ENCODE results near the gene PLCB4. TPM values are rescaled to one million over a fixed set of nuclear protein-coding genes. Genes with fewer than 3 reads are reported as not detected.

PLCB4 gene
- total RNA-seq, 2 donors from 2014 or later: 15.3 to 24.1 TPM

GRCh38 chr20:9179867-9180266, 111.0 kb downstream of the PLCB4 start:
- ATAC-seq (ENCODE audit: insufficient number of reproducible peaks, low FRiP score, low read depth): no peak
- DNase-seq (ENCODE audit: low spot score): no peak
- Histone ChIP-seq H3K27ac (no peak overlapping the region), H3K4me1 (ENCODE audit: control insufficient read depth in 1 of 2, low read depth in 2 of 2) (peaks cover 0 to 7% of the 10 kb centered on the region in 2 donors), H3K9me3 (no peaks in the 10 kb centered on the region), H3K27me3 (replicated peaks; ENCODE audit: insufficient read depth) (no peaks in the 10 kb centered on the region), H3K36me3 (no peaks in the 10 kb centered on the region), H3K4me3 (no peak overlapping the region)
- TF ChIP-seq CTCF (IDR thresholded peaks at IDR 0.05): no peak

- H3K27ac ChIP-seq: no peak overlapping the region
- no peaks in the 10 kb centered on the region for H3K36me3 ChIP-seq
- no peak for ATAC-seq (ENCODE audit: insufficient number of reproducible peaks, low FRiP score, low read depth)
- no peaks in the 10 kb centered on the region for H3K9me3 ChIP-seq
- H3K4me3 ChIP-seq: no peak overlapping the region
- TF ChIP-seq CTCF (IDR thresholded peaks at IDR 0.05): no peak
- peaks cover 0 to 7% of the 10 kb centered on the region in 2 donors for H3K4me1 ChIP-seq (ENCODE audit: control insufficient read depth in 1 of 2, low read depth in 2 of 2)
- H3K27me3 ChIP-seq (replicated peaks; ENCODE audit: insufficient read depth): no peaks in the 10 kb centered on the region
- no peak for DNase-seq (ENCODE audit: low spot score)
Observed at GRCh38 chr20:9180481-9181257, 111.8 kb downstream of the PLCB4 start.

GRCh38 chr20:9185511-9185910, 116.6 kb downstream of the PLCB4 start:
- DNase-seq (ENCODE audit: low spot score): no peak
- Histone ChIP-seq H3K36me3 (no peaks in the 10 kb centered on the region), H3K27ac (no peak overlapping the region), H3K4me3 (no peak overlapping the region), H3K27me3 (replicated peaks; ENCODE audit: insufficient read depth) (no peaks in the 10 kb centered on the region), H3K9me3 (no peaks in the 10 kb centered on the region), H3K4me1 (ENCODE audit: control insufficient read depth in 1 of 2, low read depth in 2 of 2) (no peaks in the 10 kb centered on the region)
- no peak for ATAC-seq (ENCODE audit: insufficient number of reproducible peaks, low FRiP score, low read depth)
- no peak for TF ChIP-seq CTCF (IDR thresholded peaks at IDR 0.05)

GRCh38 chr20:9186396-9186795, 117.5 kb downstream of the PLCB4 start:
- ATAC-seq (ENCODE audit: insufficient number of reproducible peaks, low FRiP score, low read depth): no peak
- H3K4me1 ChIP-seq (ENCODE audit: control insufficient read depth in 1 of 2, low read depth in 2 of 2): no peaks in the 10 kb centered on the region

GRCh38 chr20:9195031-9195430, 126.1 kb downstream of the PLCB4 start:
- H3K36me3 ChIP-seq: no peaks in the 10 kb centered on the region
- no peaks in the 10 kb centered on the region for H3K27me3 ChIP-seq (replicated peaks; ENCODE audit: insufficient read depth)
- no peak for ATAC-seq (ENCODE audit: insufficient number of reproducible peaks, low FRiP score, low read depth)
- H3K9me3 ChIP-seq: no peaks in the 10 kb centered on the region
- H3K4me3 ChIP-seq: no peak overlapping the region
- H3K4me1 ChIP-seq (ENCODE audit: control insufficient read depth in 1 of 2, low read depth in 2 of 2): no peaks in the 10 kb centered on the region
- no peak overlapping the region for H3K27ac ChIP-seq
- TF ChIP-seq CTCF (IDR thresholded peaks at IDR 0.05): no peak
- DNase-seq (ENCODE audit: low spot score): no peak

More at GRCh38 chr20:9186396-9186795, 117.5 kb downstream of the PLCB4 start:
- no peak for DNase-seq (ENCODE audit: low spot score)
- no peaks in the 10 kb centered on the region for H3K36me3 ChIP-seq
- TF ChIP-seq CTCF (IDR thresholded peaks at IDR 0.05): no peak
- no peaks in the 10 kb centered on the region for H3K27me3 ChIP-seq (replicated peaks; ENCODE audit: insufficient read depth)
- H3K27ac ChIP-seq: no peak overlapping the region
- no peaks in the 10 kb centered on the region for H3K9me3 ChIP-seq
- H3K4me3 ChIP-seq: no peak overlapping the region

Data from thoracic aorta (tissue), 2 donors.